ENCODE results near the gene MIF4GD.

The MIF4GD gene

DNA sequence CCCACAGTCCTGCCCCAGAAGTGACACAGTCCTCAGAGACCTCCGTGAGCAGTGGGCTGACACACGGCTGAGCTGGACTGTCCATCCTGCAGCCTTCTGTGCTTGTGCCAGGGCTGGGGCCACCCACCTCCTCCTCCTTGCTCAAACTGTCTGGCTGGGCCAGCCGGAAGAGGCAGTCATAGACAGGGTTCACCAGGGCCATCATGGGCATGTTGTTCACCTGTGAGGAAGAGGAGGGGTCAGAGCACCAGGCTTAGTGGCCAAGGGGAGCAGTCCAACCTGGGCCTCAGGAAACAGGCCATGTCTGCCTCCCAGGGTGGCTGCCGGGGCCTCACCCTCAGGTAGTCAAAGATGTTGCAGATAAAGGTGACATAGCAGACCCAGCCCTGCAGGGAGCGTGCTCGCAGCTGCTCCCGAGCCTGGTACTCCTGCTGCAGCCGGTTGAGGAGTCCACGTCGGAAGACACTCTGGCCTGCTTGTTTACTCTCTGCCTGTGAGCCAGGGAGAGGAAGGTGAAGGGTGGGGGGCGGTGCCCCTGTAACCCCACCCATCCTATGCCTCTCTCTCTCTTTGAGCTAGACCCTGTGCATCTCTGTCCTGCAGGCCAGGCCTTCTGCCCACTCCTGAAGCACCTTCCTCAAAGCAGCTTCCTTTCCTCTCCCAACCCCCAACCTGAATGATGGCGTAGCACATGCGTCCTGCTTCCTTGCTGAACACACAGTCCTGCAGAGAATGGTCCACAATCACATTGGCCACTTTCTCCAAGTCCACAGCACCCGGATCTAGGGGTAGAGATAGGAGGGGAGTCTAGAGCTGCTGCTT lies 3.4 kb downstream of the MIF4GD start:
- no peaks in the 10 kb centered on the region for H3K9me3 ChIP-seq (ENCODE audit: insufficient read depth, low read length, severe bottlenecking)
- TF ChIP-seq, protein P1, sequence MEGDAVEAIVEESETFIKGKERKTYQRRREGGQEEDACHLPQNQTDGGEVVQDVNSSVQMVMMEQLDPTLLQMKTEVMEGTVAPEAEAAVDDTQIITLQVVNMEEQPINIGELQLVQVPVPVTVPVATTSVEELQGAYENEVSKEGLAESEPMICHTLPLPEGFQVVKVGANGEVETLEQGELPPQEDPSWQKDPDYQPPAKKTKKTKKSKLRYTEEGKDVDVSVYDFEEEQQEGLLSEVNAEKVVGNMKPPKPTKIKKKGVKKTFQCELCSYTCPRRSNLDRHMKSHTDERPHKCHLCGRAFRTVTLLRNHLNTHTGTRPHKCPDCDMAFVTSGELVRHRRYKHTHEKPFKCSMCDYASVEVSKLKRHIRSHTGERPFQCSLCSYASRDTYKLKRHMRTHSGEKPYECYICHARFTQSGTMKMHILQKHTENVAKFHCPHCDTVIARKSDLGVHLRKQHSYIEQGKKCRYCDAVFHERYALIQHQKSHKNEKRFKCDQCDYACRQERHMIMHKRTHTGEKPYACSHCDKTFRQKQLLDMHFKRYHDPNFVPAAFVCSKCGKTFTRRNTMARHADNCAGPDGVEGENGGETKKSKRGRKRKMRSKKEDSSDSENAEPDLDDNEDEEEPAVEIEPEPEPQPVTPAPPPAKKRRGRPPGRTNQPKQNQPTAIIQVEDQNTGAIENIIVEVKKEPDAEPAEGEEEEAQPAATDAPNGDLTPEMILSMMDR (IDR thresholded peaks at IDR 0.05; ENCODE audit: borderline replicate concordance, extremely low read depth, low read length, poor library complexity, severe bottlenecking): no peak
- no peak for TF ChIP-seq EZH2 (IDR thresholded peaks at IDR 0.05; ENCODE audit: borderline replicate concordance, low read depth, low read length, severe bottlenecking)
- H3K36me3 ChIP-seq (ENCODE audit: insufficient read depth, low read length): peaks cover 49% of the 10 kb centered on the region
- H3K9ac ChIP-seq (ENCODE audit: low read depth, low read length): no peak overlapping the region
- H4K20me1 ChIP-seq (ENCODE audit: insufficient read depth, low read length): 0 out of 2 replicates have a peak, but pooled peaks cover 2% of the 10 kb centered on the region
- no peak overlapping the region for H3K4me3 ChIP-seq (ENCODE audit: low read depth in 1 of 2, low read length in 2 of 2)
- H3K4me2 ChIP-seq (ENCODE audit: insufficient read depth, low read length): no peak overlapping the region
- ATAC-seq (ENCODE audit: insufficient read depth, low read depth): no peak
- H2AFZ ChIP-seq (ENCODE audit: low read depth, low read length): no peak overlapping the region
- no peak for DNase-seq
- peaks cover 48% of the 10 kb centered on the region for H3K79me2 ChIP-seq (ENCODE audit: insufficient read depth, low read length)
- no peaks in the 10 kb centered on the region for H3K27me3 ChIP-seq (ENCODE audit: insufficient read depth, low read length, poor library complexity)
- H3K27ac ChIP-seq (ENCODE audit: low read length): no peak overlapping the region
- H3K4me1 ChIP-seq (ENCODE audit: insufficient read depth, low read length): peaks cover 37% of the 10 kb centered on the region

GRCh38 chr17:75267153-75267410 lies 3.9 kb downstream of the MIF4GD start:
- H3K9me3 ChIP-seq (ENCODE audit: insufficient read depth, low read length, severe bottlenecking): no peaks in the 10 kb centered on the region
- H3K27ac ChIP-seq (ENCODE audit: low read length): no peak overlapping the region
- DNase-seq (no peak), ATAC-seq (ENCODE audit: insufficient read depth, low read depth) (no peak)
- TF ChIP-seq, protein P1 (IDR thresholded peaks at IDR 0.05; ENCODE audit: borderline replicate concordance, extremely low read depth, low read length, poor library complexity, severe bottlenecking): no peak
- TF ChIP-seq EZH2 (IDR thresholded peaks at IDR 0.05; ENCODE audit: borderline replicate concordance, low read depth, low read length, severe bottlenecking): no peak
- H3K4me1 ChIP-seq (ENCODE audit: insufficient read depth, low read length): peaks cover 37% of the 10 kb centered on the region
- no peaks in the 10 kb centered on the region for H3K27me3 ChIP-seq (ENCODE audit: insufficient read depth, low read length, poor library complexity)
- no peak overlapping the region for H3K4me3 ChIP-seq (ENCODE audit: low read depth in 1 of 2, low read length in 2 of 2)
- peaks cover 45% of the 10 kb centered on the region for H3K36me3 ChIP-seq (ENCODE audit: insufficient read depth, low read length)
- H2AFZ ChIP-seq (ENCODE audit: low read depth, low read length): no peak overlapping the region
- no peak overlapping the region for H3K4me2 ChIP-seq (ENCODE audit: insufficient read depth, low read length)
- H3K9ac ChIP-seq (ENCODE audit: low read depth, low read length): no peak overlapping the region
- H3K79me2 ChIP-seq (ENCODE audit: insufficient read depth, low read length): peaks cover 48% of the 10 kb centered on the region
- 0 out of 2 replicates have a peak, but pooled peaks cover 2% of the 10 kb centered on the region for H4K20me1 ChIP-seq (ENCODE audit: insufficient read depth, low read length)

- H3K4me1 ChIP-seq (ENCODE audit: insufficient read depth, low read length): peaks cover 33% of the 10 kb centered on the region
- no peaks in the 10 kb centered on the region for H3K27me3 ChIP-seq (ENCODE audit: insufficient read depth, low read length, poor library complexity)
- TF ChIP-seq EZH2 (IDR thresholded peaks at IDR 0.05; ENCODE audit: borderline replicate concordance, low read depth, low read length, severe bottlenecking): no peak
- TF ChIP-seq, protein P1 (IDR thresholded peaks at IDR 0.05; ENCODE audit: borderline replicate concordance, extremely low read depth, low read length, poor library complexity, severe bottlenecking): no peak
- peaks cover 45% of the 10 kb centered on the region for H3K36me3 ChIP-seq (ENCODE audit: insufficient read depth, low read length)
- no peak overlapping the region for H2AFZ ChIP-seq (ENCODE audit: low read depth, low read length)
- ATAC-seq (ENCODE audit: insufficient read depth, low read depth) (no peak), DNase-seq (no peak)
- no peak overlapping the region for H3K4me3 ChIP-seq (ENCODE audit: low read depth in 1 of 2, low read length in 2 of 2)
- no peak overlapping the region for H3K4me2 ChIP-seq (ENCODE audit: insufficient read depth, low read length)
- H3K27ac ChIP-seq (ENCODE audit: low read length): no peak overlapping the region
- H4K20me1 ChIP-seq (ENCODE audit: insufficient read depth, low read length): 0 out of 2 replicates have a peak, but pooled peaks cover 2% of the 10 kb centered on the region
- no peak overlapping the region for H3K9ac ChIP-seq (ENCODE audit: low read depth, low read length)
- no peaks in the 10 kb centered on the region for H3K9me3 ChIP-seq (ENCODE audit: insufficient read depth, low read length, severe bottlenecking)
- peaks cover 46% of the 10 kb centered on the region for H3K79me2 ChIP-seq (ENCODE audit: insufficient read depth, low read length)
Measured at GRCh38 chr17:75266316-75267152, 4.5 kb downstream of the MIF4GD start.
